Cardiac muscle cell (in vitro differentiated cells and primary cell): Measurements from ENCODE around the gene PPME1. TPM values are rescaled to one million over a fixed set of nuclear protein-coding genes. Genes with fewer than 3 reads are reported as not detected.

ENCODE experiments used
- DNase-seq, 2 donors: peaks; one replicate each; pipeline versions ENCODE4 v3.0.0 to v3.0.0-alpha.2; 2010 to 2017; ENCODE audit warnings: low read depth in 1 of 2, low spot score in 1 of 2
- H3K27ac ChIP-seq: fragments of 200-600 bp; sonication (generic); 2 replicates; pipeline ENCODE4 v1.5.1; 2016
- H3K27me3 ChIP-seq: fragments of 200-600 bp; sonication (generic); 2 replicates; pipeline ENCODE4 v1.6.0; 2016; ENCODE audit warnings: control low read depth
- H3K36me3 ChIP-seq: fragments of 200-600 bp; sonication (generic); 2 replicates; pipeline ENCODE4 v1.5.1; 2016; ENCODE audit warnings: control low read depth
- H3K4me1 ChIP-seq: fragments of 200-600 bp; sonication (generic); 2 replicates; pipeline ENCODE4 v1.8.1; 2017; ENCODE audit warnings: low read depth, mild to moderate bottlenecking, mixed run types
- H3K4me3 ChIP-seq: fragments of 200-600 bp; sonication (generic); 2 replicates; pipeline ENCODE4 v1.5.1; 2016; ENCODE audit warnings: mild to moderate bottlenecking
- H3K9me3 ChIP-seq: fragments of 200-600 bp; sonication (generic); 2 replicates; pipeline ENCODE4 v1.5.1; 2017; ENCODE audit warnings: low read depth, mild to moderate bottlenecking, control low read depth
- polyA plus RNA-seq: library from polyadenylated mRNA; unstranded; fragments of >200 nt; fragmentation: Nextera tagmentation; extraction: Ambion mirVana; gene quantifications from 2 replicates; pipeline ENCODE4 v1.2.1, GENCODE V29; 2016
- total RNA-seq: library from RNA; depleted of rRNA; stranded (reverse); fragments of >200 nt; gene quantifications from 2 replicates; pipeline ENCODE4 v1.2.3, GENCODE V29; 2016
- TF ChIP-seq, protein P1 (sequence below): IDR thresholded peaks from 2 replicates; pipeline ENCODE4 v1.5.1; 2012; ENCODE audit warnings: low read depth, mild to moderate bottlenecking, low read length

The PPME1 gene
- total and polyA plus RNA-seq, 2 experiments from 2014 or later: 55.2 to 109 TPM

- H3K27me3 ChIP-seq: no peaks in the 10 kb centered on the region
- no peak overlapping the region for H3K27ac ChIP-seq
- no peaks in the 10 kb centered on the region for H3K4me1 ChIP-seq
- no peak for DNase-seq
- no peaks in the 10 kb centered on the region for H3K9me3 ChIP-seq
- TF ChIP-seq, protein P1, sequence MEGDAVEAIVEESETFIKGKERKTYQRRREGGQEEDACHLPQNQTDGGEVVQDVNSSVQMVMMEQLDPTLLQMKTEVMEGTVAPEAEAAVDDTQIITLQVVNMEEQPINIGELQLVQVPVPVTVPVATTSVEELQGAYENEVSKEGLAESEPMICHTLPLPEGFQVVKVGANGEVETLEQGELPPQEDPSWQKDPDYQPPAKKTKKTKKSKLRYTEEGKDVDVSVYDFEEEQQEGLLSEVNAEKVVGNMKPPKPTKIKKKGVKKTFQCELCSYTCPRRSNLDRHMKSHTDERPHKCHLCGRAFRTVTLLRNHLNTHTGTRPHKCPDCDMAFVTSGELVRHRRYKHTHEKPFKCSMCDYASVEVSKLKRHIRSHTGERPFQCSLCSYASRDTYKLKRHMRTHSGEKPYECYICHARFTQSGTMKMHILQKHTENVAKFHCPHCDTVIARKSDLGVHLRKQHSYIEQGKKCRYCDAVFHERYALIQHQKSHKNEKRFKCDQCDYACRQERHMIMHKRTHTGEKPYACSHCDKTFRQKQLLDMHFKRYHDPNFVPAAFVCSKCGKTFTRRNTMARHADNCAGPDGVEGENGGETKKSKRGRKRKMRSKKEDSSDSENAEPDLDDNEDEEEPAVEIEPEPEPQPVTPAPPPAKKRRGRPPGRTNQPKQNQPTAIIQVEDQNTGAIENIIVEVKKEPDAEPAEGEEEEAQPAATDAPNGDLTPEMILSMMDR: no peak
- H3K4me3 ChIP-seq: no peak overlapping the region
- H3K36me3 ChIP-seq: peaks cover 48% of the 10 kb centered on the region
These were observed 35.7 kb downstream of the PPME1 start for GRCh38 chr11:74206746-74207145.

DNA sequence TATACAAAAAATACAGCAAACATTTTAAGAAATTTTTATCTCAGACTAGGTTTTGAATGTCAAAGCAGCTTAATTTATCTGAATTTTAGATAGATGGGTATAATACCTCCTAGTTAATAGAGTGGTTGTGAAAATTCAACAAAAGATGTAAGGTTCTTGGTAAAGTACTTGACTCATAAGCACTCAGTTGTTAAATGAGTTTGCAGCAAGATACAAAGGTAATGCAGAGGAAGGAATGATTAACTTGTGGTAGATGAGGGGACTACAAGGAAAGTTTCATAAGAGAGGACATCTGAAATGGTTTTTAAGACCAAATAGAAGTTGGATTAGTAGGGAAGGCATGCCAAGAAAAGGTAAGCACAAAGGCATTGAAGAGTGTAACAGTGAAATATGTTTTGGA lies 37.4 kb downstream of the PPME1 start:
- H3K9me3 ChIP-seq: no peaks in the 10 kb centered on the region
- H3K4me3 ChIP-seq: no peak overlapping the region
- TF ChIP-seq, protein P1: no peak
- H3K27me3 ChIP-seq: no peaks in the 10 kb centered on the region
- H3K27ac ChIP-seq: no peak overlapping the region
- DNase-seq: no peak
- no peaks in the 10 kb centered on the region for H3K4me1 ChIP-seq
- peaks cover 54% of the 10 kb centered on the region for H3K36me3 ChIP-seq

- no peak overlapping the region for H3K27ac ChIP-seq
- DNase-seq: no peak
- TF ChIP-seq, protein P1: no peak
- no peaks in the 10 kb centered on the region for H3K4me1 ChIP-seq
- H3K27me3 ChIP-seq: no peaks in the 10 kb centered on the region
- H3K4me3 ChIP-seq: no peak overlapping the region
- no peaks in the 10 kb centered on the region for H3K9me3 ChIP-seq
- peaks cover 33% of the 10 kb centered on the region for H3K36me3 ChIP-seq
These were observed 41.4 kb downstream of the PPME1 start for GRCh38 chr11:74212533-74212932.

GRCh38 chr11:74220376-74220775 lies 49.3 kb downstream of the PPME1 start:
- no peak overlapping the region for H3K4me3 ChIP-seq
- H3K36me3 ChIP-seq: peaks cover 5% of the 10 kb centered on the region
- DNase-seq: peak in 1 of 2 donors; percentile 6
- no peaks in the 10 kb centered on the region for H3K27me3 ChIP-seq
- TF ChIP-seq, protein P1: no peak
- no peaks in the 10 kb centered on the region for H3K4me1 ChIP-seq
- no peaks in the 10 kb centered on the region for H3K9me3 ChIP-seq
- H3K27ac ChIP-seq: no peak overlapping the region

DNA sequence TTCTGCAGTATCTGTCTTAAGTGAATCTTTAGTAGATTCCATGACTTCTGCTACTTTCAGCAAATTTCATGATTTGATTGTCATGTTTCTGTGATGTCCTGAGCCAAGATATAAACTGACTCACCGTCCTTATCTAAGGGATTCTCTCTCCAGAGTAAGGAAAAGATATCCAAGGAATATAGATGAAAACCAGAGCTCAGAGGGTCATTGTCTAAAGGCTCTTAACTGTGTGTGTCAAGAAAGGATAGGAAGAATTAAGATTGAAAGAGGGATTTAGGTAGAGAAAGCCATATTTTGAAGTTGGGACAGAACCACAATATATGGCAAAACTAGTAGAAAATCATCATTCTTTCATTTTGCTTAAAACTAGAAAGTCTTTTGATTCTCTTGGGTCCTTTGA lies 50.7 kb downstream of the PPME1 start:
- Histone ChIP-seq H3K9me3 (no peaks in the 10 kb centered on the region), H3K4me1 (no peaks in the 10 kb centered on the region), H3K4me3 (no peak overlapping the region), H3K27ac (no peak overlapping the region), H3K36me3 (peaks cover 6% of the 10 kb centered on the region), H3K27me3 (no peaks in the 10 kb centered on the region)
- TF ChIP-seq, protein P1: no peak
- peak in 1 of 2 donors; percentile 2 for DNase-seq

GRCh38 chr11:74225565-74225964 lies 54.5 kb downstream of the PPME1 start:
- Histone ChIP-seq H3K27me3 (no peaks in the 10 kb centered on the region), H3K9me3 (no peaks in the 10 kb centered on the region), H3K36me3 (peaks cover 10% of the 10 kb centered on the region), H3K27ac (no peak overlapping the region), H3K4me3 (no peak overlapping the region), H3K4me1 (peaks cover 20% of the 10 kb centered on the region)
- no peak for DNase-seq
- TF ChIP-seq, protein P1: no peak
